Smooth muscle cell (in vitro differentiated cells): Measurements from ENCODE around the gene STEAP3. TPM values are rescaled to one million over a fixed set of nuclear protein-coding genes. Genes with fewer than 3 reads are reported as not detected.
"Not testable (repeated sequence)": the region's sequence is repeated elsewhere in the genome, so short reads cannot be mapped to it uniquely, and the experiment has no call there.

Experiments used
- DNase-seq: peaks from one replicate; lab custom pipeline; 2025; ENCODE audit not compliant: unreplicated experiment; lab: John Stamatoyannopoulos, UW
- H2AFZ ChIP-seq: fragments of 200-600 bp; sonication (generic); 2 replicates; pipeline ENCODE4 v1.6.0; 2016; ENCODE audit warnings: antibody characterized with exemption, low read depth, mild to moderate bottlenecking
- H3F3A ChIP-seq: fragments of 200-600 bp; sonication (generic); 2 replicates; pipeline ENCODE4 v1.6.0; 2017; ENCODE audit warnings: antibody characterized with exemption, low read depth
- H3K27ac ChIP-seq: fragments of 200-600 bp; sonication (generic); 2 replicates; pipeline ENCODE4 v1.5.1; 2016; ENCODE audit warnings: low read depth, mild to moderate bottlenecking
- H3K27me3 ChIP-seq: fragments of 200-600 bp; sonication (generic); 2 replicates; pipeline ENCODE4 v1.6.1; 2016; ENCODE audit warnings: low read depth, mild to moderate bottlenecking
- H3K36me3 ChIP-seq: fragments of 200-600 bp; sonication (generic); 2 replicates; pipeline ENCODE4 v1.5.1; 2016; ENCODE audit warnings: low read depth
- H3K4me1 ChIP-seq: fragments of 200-600 bp; sonication (generic); 2 replicates; pipeline ENCODE4 v1.5.1; 2016; ENCODE audit warnings: low read depth
- H3K4me2 ChIP-seq: fragments of 200-600 bp; sonication (generic); 2 replicates; pipeline ENCODE4 v1.6.0; 2016; ENCODE audit warnings: mild to moderate bottlenecking
- H3K4me3 ChIP-seq: fragments of 200-600 bp; sonication (generic); 2 replicates; pipeline ENCODE4 v1.5.1; 2016; ENCODE audit warnings: mild to moderate bottlenecking
- H3K79me2 ChIP-seq: fragments of 200-600 bp; sonication (generic); 2 replicates; pipeline ENCODE4 v1.6.0; 2016; ENCODE audit warnings: low read depth, mild to moderate bottlenecking
- H3K9ac ChIP-seq: fragments of 200-600 bp; sonication (generic); 2 replicates; pipeline ENCODE4 v1.6.0; 2016; ENCODE audit warnings: low read depth
- H3K9me3 ChIP-seq: fragments of 200-600 bp; sonication (generic); replicated peaks from 2 replicates; pipeline ENCODE4 v1.5.1; 2016; ENCODE audit warnings: low read depth
- H4K20me1 ChIP-seq: fragments of 200-600 bp; sonication (generic); 2 replicates; pipeline ENCODE4 v1.6.0; 2016; ENCODE audit warnings: low read depth
- WGBS: methylation state at CpG from one replicate; pipeline ENCODE4 v1.1.7; 2016; ENCODE audit warnings: low lambda C conversion rate; 5-methylcytosine and 5-hydroxymethylcytosine counted together
- polyA plus RNA-seq: library from polyadenylated mRNA; unstranded; fragments of >200 nt; fragmentation: Nextera tagmentation; extraction: Ambion mirVana; gene quantifications from 2 replicates; pipeline ENCODE4 v1.2.1, GENCODE V29; 2016
- total RNA-seq: library from RNA; depleted of rRNA; stranded (reverse); fragments of >200 nt; gene quantifications from 2 replicates; pipeline ENCODE4 v1.2.3, GENCODE V29; 2014
- TF ChIP-seq, protein P1 (sequence below): fragments of 200-600 bp; sonication (generic); IDR thresholded peaks from 2 replicates; pipeline ENCODE4 v1.5.1; 2017; ENCODE audit warnings: borderline replicate concordance, mild to moderate bottlenecking, antibody characterized with exemption; ENCODE audit not compliant: insufficient read depth, poor library complexity, severe bottlenecking

STEAP3 gene
- total and polyA plus RNA-seq, 2 experiments from 2014 or later = 0.87 to 2.9 TPM

DNA sequence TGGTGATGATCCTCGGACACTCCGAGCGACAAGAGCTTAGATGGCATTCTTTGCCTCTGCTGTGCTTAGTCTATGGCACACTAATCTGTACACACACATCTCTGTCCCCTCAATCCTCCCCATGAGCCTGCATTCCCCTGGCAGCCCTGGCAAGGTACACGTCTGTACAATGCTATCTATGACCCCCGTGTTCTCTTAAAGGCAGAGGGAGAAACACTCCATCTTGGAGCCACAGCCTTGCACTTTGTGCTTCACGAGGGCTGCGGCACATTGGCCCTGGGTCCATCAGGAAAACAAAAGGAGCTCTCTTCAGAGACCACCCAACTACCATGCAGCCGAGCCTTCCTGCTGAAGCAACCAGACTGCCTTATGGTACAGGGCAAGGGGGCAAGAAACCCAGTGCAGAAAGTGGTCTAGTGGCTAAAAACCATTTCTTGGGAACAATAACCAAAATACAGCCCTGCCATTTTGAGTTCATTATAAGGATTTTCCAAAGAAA, 42.5 kb downstream of the STEAP3 start:
- no peak overlapping the region for H2AFZ ChIP-seq

DNA sequence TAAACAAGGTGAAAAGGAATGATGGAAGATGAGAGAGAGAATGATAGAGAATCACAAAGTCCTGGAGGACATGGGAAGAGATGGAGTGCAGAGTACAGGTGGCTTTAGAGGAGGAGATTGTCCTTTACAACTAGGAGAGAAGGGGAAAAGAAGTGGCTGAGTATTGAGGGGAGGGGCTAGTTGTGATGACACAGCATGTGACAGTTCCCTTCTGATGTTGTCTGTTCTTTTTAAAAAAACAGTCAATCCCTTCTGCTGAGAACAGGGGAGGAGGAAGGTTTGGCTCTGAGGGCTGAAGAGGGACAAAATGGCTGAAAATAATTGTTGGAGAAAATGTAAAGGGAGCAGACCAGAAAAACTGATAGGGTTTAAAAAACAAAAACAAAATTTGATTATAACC, 44.0 kb downstream of the STEAP3 start:
- Histone ChIP-seq H4K20me1 (no peaks in the 10 kb centered on the region), H3K27me3 (peaks cover 5% of the 10 kb centered on the region), H3K9me3 (no peaks in the 10 kb centered on the region), H3K4me2 (no peak overlapping the region), H3K9ac (no peak overlapping the region), H3K27ac (no peak overlapping the region), H3K4me1 (no peaks in the 10 kb centered on the region), H3K4me3 (no peak overlapping the region), H3K36me3 (no peaks in the 10 kb centered on the region), H3F3A (no peaks in the 10 kb centered on the region), H2AFZ (no peak overlapping the region), H3K79me2 (no peaks in the 10 kb centered on the region)
- no peak for DNase-seq
- TF ChIP-seq, protein P1, sequence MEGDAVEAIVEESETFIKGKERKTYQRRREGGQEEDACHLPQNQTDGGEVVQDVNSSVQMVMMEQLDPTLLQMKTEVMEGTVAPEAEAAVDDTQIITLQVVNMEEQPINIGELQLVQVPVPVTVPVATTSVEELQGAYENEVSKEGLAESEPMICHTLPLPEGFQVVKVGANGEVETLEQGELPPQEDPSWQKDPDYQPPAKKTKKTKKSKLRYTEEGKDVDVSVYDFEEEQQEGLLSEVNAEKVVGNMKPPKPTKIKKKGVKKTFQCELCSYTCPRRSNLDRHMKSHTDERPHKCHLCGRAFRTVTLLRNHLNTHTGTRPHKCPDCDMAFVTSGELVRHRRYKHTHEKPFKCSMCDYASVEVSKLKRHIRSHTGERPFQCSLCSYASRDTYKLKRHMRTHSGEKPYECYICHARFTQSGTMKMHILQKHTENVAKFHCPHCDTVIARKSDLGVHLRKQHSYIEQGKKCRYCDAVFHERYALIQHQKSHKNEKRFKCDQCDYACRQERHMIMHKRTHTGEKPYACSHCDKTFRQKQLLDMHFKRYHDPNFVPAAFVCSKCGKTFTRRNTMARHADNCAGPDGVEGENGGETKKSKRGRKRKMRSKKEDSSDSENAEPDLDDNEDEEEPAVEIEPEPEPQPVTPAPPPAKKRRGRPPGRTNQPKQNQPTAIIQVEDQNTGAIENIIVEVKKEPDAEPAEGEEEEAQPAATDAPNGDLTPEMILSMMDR = no peak

More for the DNA sequence above, 42.5 kb downstream of the STEAP3 start:
- Histone ChIP-seq H3K4me3 (no peak overlapping the region), H3K4me1 (no peaks in the 10 kb centered on the region), H3K36me3 (no peaks in the 10 kb centered on the region), H3K27me3 (peaks cover 5% of the 10 kb centered on the region), H3K9me3 (no peaks in the 10 kb centered on the region), H3K27ac (no peak overlapping the region), H3K9ac (no peak overlapping the region), H3K4me2 (no peak overlapping the region), H3F3A (no peaks in the 10 kb centered on the region), H4K20me1 (no peaks in the 10 kb centered on the region), H3K79me2 (no peaks in the 10 kb centered on the region)
- TF ChIP-seq, protein P1 = no peak
- 89% methylated on average over 8 of the region's 8 CpGs for WGBS
- no peak for DNase-seq

DNA sequence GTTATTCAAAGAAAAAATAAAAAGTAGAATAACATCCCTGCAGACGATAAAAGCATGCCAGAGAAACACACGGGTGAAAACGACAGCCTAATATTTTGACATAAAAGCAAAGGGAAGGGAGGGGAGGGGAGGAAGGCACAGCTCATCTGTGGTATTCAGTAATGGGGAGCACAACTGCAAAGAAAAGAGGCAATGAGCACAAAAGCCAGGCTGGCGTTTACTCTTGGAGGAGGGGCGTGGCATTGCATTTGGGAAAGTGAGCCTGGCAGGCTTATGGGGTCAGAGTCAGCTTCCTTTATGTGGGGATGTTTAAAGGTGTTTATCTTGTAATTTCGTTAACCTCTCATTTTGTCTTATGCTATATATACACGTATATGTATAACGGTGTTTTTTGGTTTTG, 53.2 kb downstream of the STEAP3 start:
- TF ChIP-seq, protein P1 = no peak
- no peak for DNase-seq
- H3K4me2 ChIP-seq = no peak overlapping the region
- H3F3A ChIP-seq = no peaks in the 10 kb centered on the region
- H3K4me1 ChIP-seq = no peaks in the 10 kb centered on the region
- H3K4me3 ChIP-seq = no peak overlapping the region
- H3K36me3 ChIP-seq = no peaks in the 10 kb centered on the region
- no peak overlapping the region for H2AFZ ChIP-seq
- no peaks in the 10 kb centered on the region for H3K79me2 ChIP-seq
- no peaks in the 10 kb centered on the region for H3K27me3 ChIP-seq
- H4K20me1 ChIP-seq = no peaks in the 10 kb centered on the region
- no peak overlapping the region for H3K27ac ChIP-seq
- WGBS = 85% methylated on average over 8 of the region's 8 CpGs
- H3K9me3 ChIP-seq = no peaks in the 10 kb centered on the region
- no peak overlapping the region for H3K9ac ChIP-seq

DNA sequence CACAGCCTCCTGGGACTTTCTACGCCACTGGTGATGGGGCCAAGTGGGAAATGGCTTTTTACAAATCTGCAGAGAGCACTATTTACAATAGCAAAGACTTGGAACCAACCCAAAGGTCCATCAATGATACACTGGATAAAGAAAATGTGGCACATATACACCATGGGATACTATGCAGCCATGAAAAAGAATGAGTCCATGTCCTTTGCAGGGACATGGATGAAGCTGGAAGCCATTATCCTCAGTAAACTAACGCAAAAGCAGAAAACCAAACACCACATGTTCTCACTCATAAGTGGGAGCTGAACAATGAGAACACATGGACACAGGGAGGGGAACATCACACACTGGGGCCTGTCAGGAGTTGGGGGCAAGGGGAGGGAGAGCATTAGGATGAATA, 54.8 kb downstream of the STEAP3 start:
- not testable (repeated sequence) for H3K4me2 ChIP-seq, DNase-seq, H2AFZ ChIP-seq, H3K36me3 ChIP-seq, H3K27ac ChIP-seq, H3K4me1 ChIP-seq, H3K4me3 ChIP-seq, H3K9ac ChIP-seq, H3F3A ChIP-seq, H3K9me3 ChIP-seq, H3K79me2 ChIP-seq, H4K20me1 ChIP-seq, H3K27me3 ChIP-seq
- 96% methylated on average over 2 of the region's 2 CpGs for WGBS
